Testis (tissue), 2 donors: ENCODE measurements around the gene ADAP1.

ENCODE experiments used
- CTCF ChIP-seq, 3 experiments: fragments of 450-650 bp in 2 of 3; fragments of 200-600 bp in 1 of 3; sonication (generic) in 1 of 3; IDR thresholded peaks; one replicate each; pipeline ENCODE4 v1.5.1; 2016 to 2019; ENCODE audit warnings: antibody characterized with exemption in 3 of 3, mild to moderate bottlenecking in 2 of 3, moderate library complexity in 1 of 3
- POLR2A ChIP-seq: fragments of 450-650 bp; IDR thresholded peaks from one replicate; pipeline ENCODE4 v1.6.1; 2017; ENCODE audit warnings: antibody characterized with exemption, mild to moderate bottlenecking, moderate library complexity

DNA sequence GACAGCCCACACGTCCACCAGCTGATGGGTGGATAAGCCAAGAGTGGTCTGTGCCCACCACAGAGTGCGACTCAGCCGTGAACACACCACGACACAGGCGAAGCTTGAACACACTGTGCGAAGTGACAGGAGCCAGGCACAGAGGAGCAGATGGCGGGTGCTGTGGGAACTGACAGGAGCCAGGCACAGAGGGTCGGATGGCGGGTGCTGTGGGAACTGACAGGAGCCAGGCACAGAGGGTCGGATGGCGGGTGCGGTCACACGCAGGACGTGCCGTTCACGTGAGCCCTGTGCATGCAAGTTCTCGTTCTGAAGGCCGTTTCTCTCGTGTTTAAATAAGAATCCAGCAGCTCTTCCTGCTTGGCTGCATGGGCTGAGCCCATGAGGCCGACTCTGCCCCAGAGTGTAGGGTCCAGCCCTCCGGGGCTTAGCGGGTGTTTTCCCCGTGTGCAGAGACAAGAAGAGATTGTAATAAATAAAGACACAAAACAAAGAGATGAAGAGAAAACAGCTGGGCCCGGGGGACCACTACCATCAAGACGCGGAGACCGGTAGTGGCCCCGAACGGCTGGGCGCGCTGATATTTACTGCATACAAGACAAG lies 5.9 kb upstream of the ADAP1 start:
- no peak for TF ChIP-seq POLR2A
- no peak for TF ChIP-seq CTCF (IDR thresholded peaks at IDR 0.05)
